Stimulated activated CD4-positive, alpha-beta T cell treated with anti-CD3 and anti-CD28 coated beads, TNF-alpha, amount 100 ng/mL, for 24 hours (primary cell): ENCODE results near the gene SPO11.

Experiments used
- DNase-seq, 3 experiments: peaks; one replicate each; pipeline ENCODE4 v3.0.0-alpha.2; 2020; ENCODE audit warnings: low read depth in 3 of 3

Gene SPO11, protein sequence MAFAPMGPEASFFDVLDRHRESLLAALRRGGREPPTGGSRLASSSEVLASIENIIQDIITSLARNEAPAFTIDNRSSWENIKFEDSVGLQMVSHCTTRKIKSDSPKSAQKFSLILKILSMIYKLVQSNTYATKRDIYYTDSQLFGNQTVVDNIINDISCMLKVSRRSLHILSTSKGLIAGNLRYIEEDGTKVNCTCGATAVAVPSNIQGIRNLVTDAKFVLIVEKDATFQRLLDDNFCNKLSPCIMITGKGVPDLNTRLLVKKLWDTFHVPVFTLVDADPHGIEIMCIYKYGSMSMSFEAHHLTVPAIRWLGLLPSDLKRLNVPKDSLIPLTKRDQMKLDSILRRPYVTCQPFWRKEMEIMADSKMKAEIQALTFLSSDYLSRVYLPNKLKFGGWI

DNA sequence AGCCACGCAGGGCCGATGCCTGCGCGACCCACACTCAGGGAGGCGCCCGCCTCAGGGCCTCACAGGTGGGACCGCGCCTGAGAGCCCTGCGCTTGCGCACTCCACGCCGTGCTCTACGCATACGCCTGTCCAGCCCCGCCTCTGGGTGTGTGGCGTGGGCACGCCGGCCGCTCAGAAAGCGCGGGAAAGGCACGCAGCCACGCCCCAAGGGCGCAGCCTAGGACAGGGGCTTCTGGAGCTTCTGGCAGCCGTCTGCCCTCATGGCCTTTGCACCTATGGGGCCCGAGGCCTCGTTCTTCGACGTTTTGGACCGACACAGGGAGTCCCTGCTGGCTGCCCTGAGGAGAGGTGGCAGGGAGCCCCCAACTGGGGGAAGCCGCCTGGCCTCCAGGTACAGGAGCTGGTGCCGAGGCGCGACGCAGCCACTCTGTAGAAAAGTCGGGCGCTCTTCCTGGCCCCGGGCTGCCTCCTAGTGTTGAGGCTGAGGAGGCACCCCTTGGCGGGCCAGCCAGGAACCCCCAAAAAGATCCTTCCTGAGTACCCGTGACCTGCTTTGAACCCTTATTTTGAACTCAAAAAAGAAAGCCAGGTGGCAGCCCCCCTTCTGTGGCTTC is at the start of gene SPO11:
TSS of gene SPO11 (plus strand) at position 196 of the 614 bp plus-strand sequence. CDS start at position 261, 65 bp downstream.
- no peak for DNase-seq

DNA sequence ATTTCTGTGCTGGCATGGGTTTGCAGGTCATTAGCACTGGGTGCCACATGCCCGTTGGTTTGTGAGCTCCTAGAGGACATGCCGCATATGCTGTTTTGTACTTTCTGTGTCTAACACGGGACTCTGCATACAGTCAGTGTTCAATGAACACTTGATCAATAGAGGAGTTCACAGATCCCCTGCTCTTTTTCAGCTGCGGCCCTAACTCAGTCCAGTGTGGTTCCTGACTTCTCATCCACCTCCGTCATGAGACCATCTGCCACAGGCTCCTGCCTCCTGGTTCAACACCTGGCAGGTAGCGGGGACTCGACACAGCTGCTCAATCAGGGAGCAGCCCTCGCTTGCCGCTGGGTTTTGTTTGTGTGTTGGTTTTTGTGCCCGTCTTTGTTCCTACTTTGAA is 49.4 kb upstream of the SPO11 start:
- DNase-seq = no peak

DNA sequence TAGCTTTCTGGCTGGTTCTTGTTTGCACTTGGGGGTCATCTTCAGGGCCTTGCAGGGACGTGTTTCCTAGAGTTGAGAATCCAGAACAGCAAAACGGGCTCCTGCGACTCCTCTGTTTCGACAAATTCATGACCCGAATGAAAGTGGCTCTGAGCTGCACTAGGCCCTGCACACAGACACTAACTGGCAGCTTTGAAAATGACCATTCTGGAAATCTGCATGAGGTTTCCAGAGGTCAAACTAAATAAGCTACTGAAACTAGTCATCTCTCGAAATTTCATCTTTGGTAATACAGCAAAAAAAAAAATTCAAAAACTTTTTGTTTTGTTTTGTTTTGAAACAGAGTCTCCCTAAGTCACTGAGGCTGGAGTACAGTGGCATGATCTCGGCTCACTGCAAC is 47.7 kb upstream of the SPO11 start:
- no peak for DNase-seq

DNA sequence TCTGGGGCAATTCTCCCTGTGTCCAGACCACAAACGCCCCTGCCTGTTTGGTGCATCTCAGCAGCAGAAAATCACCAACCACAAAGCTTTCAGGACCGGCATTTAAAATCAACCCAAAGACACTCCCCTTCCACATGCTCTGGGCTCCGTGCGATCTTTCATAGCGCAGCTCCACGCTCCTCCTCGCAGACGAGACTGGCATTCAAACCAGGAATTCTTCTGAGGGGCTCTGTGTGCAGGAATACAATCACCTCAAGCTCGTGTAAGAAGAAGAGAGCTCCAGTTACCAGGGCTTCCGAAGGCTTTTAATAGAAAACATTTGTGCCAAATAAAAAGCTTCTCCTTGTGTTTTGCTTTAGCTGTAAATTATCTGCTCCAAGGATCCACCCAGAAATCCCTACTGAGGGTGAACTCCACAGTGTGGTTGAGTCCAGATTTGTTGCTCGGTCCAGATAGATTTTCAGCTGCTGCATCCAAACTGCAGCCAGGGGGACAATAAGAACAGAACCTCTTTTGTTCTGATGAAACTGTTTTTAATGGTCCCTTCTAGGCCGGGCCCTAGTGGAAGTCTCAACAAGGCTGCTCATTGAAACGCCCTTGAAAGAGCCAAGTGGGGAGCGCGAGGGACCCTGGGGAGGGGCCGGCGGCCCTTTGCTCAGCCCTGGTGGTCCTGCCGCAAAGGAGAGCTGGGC is 46.8 kb upstream of the SPO11 start:
- no peak for DNase-seq

- no peak for DNase-seq
Observed at GRCh38 chr20:57283860-57284259, 45.7 kb upstream of the SPO11 start.

- DNase-seq = no peak
Observed at GRCh38 chr20:57287007-57287880, 42.4 kb upstream of the SPO11 start.

GRCh38 chr20:57287901-57288300 is 41.7 kb upstream of the SPO11 start:
- DNase-seq = no peak

DNA sequence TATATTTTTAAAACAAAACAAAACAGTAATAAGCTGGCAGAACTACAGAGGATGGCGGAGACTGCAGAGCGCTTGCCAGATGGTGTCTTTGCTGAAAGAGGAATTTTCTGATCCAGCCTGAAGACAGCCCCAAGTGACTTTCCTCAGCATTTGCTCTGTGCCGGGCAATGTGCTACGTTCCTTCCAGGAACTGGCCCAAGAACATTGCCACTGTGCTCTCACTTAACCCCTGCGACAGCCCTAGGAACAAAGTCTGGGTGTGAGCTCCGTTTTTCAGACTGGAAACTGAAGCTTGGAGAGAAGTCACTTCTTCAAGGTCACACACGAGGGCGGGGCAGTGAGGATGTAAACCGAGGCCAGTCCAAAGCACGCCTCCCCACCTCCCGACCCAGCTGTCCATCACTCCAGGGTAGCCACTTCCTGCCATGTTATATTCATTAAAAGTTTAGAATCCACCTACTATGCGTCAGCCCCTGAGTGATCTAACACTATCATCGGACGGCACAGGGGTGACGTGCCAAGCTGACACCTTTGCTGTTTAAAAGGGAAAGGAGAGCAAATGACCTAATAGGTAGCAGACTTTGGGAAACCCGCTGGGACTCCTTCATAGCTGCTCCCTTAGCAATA is 40.8 kb upstream of the SPO11 start:
- no peak for DNase-seq

DNA sequence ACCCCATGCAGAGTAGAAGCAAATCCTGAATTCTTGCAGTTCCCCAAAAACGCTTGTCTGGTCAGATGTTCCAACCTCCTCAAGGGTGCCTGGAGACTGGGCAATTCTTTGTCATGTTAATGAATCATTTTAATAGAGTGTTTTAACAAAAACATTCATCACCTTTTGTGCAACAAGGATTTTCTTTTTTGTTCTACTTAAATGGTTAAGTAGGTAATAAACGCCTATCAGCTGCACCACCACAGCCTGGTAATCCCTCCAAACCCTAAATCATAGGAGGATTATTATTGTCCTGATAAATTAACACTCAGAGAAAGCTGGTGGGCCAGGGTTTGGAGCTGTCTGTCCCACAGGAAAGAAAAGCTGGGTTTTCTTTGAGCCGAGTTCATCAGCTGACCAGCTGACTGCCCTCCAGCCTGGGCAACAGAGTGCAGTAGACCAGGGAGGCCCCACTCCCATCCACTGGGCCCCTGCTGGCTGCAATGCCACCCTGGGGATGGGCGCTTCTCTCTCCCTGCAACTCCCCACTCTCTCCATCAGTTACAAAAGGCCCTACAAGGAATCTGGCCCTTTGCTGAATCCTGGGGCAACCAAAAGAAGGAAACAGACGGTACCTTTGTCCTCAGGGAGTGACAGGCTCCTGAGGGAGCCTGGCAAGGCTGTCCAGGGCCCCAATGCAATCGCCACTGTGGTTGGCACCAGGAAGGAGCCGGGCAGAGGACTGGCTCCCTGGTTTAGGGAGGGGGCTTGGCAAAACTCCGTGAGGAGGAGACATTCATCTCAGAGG is 40.0 kb upstream of the SPO11 start:
- DNase-seq = no peak

DNA sequence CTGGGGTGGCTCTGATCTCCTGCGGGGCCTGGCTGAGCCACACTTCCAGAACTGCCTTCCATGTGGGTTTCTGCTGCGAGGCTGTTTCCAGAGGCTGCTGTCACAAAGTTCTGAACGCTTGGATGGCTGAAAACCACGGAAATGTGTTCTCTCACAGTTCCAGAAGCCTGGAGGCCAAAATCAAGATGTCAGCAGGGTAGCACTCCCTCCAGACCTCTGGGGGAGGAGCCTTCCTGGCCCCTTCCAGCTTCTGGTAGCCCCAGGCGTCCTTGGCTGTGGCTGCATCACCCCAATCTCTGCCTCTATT is 39.5 kb upstream of the SPO11 start:
- no peak for DNase-seq

DNA sequence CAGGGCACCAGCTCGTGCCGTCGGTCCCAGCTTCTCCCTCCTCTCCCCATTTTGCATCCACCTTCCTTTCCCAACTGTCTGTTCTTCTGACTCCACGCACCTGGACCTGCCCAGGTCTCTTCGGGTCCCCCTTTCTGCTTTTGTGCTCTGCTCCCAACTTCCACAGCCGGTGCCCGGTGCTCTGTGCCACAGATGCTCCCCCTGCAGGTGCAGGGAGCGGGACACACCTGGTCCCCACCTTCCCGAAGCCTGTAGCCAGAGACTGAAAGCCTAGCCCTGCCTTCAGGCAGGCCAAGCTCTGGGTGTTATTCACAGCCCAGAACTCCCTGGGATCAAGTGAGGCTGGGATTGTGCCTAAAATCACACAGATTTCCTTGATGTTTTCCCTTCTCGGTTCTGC is 38.6 kb upstream of the SPO11 start:
- DNase-seq = no peak

- no peak for DNase-seq
Observed at GRCh38 chr20:57291694-57292093, 37.9 kb upstream of the SPO11 start.

GRCh38 chr20:57292611-57293010 is 37.0 kb upstream of the SPO11 start:
- no peak for DNase-seq

DNA sequence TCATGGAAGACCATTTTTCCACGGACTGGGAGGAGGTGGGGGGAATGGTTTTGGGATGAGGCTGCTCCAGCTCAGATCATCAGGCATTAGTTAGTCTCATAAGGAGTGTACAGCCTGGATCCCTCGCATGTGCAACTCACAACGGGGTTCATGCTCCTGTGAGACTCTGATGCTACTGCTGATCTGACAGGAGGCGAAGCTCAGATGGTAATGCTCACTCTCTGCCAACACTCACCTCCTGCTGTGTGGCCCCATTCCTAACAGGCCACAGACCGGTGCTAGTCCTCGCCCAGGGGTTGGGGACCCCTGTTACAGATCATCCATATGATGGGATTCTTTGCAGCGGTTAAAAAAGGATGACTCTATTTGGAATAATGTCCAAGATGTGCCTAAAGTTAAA is 35.6 kb upstream of the SPO11 start:
- DNase-seq = no peak

GRCh38 chr20:57294550-57294949 is 35.1 kb upstream of the SPO11 start:
- DNase-seq = no peak

GRCh38 chr20:57298457-57298856 is 31.1 kb upstream of the SPO11 start:
- DNase-seq = no peak

DNA sequence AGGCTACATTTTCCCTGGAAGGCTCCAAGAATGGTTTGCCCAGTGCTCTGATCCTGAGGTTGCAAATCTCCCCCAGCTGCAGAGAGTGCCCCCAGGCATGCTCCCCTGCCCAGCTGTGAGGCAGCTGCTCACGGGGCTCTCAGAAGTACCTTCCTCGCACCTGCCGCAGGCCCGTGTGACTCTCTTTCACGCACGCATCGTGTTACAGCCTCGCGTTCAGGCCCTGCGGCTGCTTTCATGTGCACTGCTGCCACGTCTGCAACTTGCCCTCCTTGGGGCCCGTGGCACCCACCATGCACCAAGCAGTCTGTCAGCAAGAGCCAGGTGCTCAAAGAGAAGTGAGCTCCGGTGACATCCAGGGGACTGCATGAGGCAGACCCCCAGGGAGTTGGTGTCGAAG is 28.6 kb upstream of the SPO11 start:
- no peak for DNase-seq

DNA sequence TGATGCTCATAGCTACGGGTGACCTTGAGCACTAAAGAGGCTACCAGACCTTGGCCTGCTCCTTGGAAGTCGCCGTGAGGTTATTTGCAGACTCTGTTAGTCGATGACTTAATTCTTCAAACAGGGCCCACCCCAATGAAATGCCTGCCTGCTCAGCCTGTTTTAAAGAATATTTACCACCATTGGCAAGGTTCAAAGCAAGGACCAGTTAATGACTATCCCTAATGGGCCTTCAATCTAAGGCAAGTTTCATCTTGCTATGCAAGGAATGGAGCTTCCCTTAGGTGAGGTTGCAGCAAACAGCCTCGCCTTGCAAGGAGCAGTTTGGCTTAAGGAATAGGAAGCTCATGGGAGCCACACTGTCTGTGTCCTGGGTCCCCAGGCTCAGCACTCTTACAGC is 22.9 kb upstream of the SPO11 start:
- DNase-seq = no peak

GRCh38 chr20:57308451-57309271 is 20.9 kb upstream of the SPO11 start:
- no peak for DNase-seq

- no peak for DNase-seq
Observed at GRCh38 chr20:57309544-57310115, 20.0 kb upstream of the SPO11 start.
